Activated CD8-positive, alpha-beta T cell treated with anti-CD3 and anti-CD28 coated beads, Interleukin-2, amount 10 ng/mL, durations not matched to agents 7 days and 5 days (primary cell): ENCODE measurements around the gene BMP2. TPM values are rescaled to one million over a fixed set of nuclear protein-coding genes. Genes with fewer than 3 reads are reported as not detected.

Experiments used
- ATAC-seq: fragments of 150-1000 bp; cut with Tn5 transposase; one replicate; pipeline ENCODE4 v1.10.0; 2021; ENCODE audit warnings: moderate library complexity
- CTCF ChIA-PET: fragments of 350-600 bp; sonication (Branson Sonifier 250); formaldehyde crosslinking; loops from one replicate; lab custom pipeline; 2021; ENCODE audit warnings: antibody characterized with exemption; lab: Charles Lee
- POLR2A ChIA-PET: fragments of 350-600 bp; sonication (Branson Sonifier 250); formaldehyde crosslinking; loops from one replicate; lab custom pipeline; 2021; ENCODE audit warnings: antibody characterized with exemption; lab: Charles Lee
- DNase-seq: peaks from one replicate; pipeline ENCODE4 v3.0.0-alpha.2; 2020
- H3K27ac Mint-ChIP-seq: one replicate; pipeline ENCODE4 v1.8.0; 2021; ENCODE audit warnings: mild to moderate bottlenecking, mixed read lengths
- H3K27me3 Mint-ChIP-seq: one replicate; pipeline ENCODE4 v1.8.0; 2021; ENCODE audit warnings: low read depth, mixed read lengths
- H3K36me3 Mint-ChIP-seq: one replicate; pipeline ENCODE4 v1.8.0; 2021; ENCODE audit warnings: low read depth, mixed read lengths
- H3K4me1 Mint-ChIP-seq: one replicate; pipeline ENCODE4 v1.8.0; 2021; ENCODE audit warnings: low read depth, mixed read lengths
- H3K4me3 Mint-ChIP-seq: one replicate; pipeline ENCODE4 v1.8.0; 2021; ENCODE audit warnings: mild to moderate bottlenecking, mixed read lengths
- H3K9me3 Mint-ChIP-seq: one replicate; pipeline ENCODE4 v1.8.0; 2022; ENCODE audit warnings: mixed read lengths; ENCODE audit not compliant: insufficient read depth
- total RNA-seq, 2 experiments: library from RNA; stranded (reverse); gene quantifications; one replicate each; pipeline ENCODE4 v1.2.3, GENCODE V29; 2021

BMP2 gene
- total RNA-seq, 2 experiments from 2014 or later: not detected

GRCh38 chr20:6769903-6770785 lies 2.7 kb downstream of the BMP2 start:
- Mint-ChIP-seq H3K9me3 (no peaks in the 10 kb centered on the region), H3K27me3 (peaks cover 40% of the 10 kb centered on the region), H3K4me1 (peaks cover 2% of the 10 kb centered on the region), H3K36me3 (no peaks in the 10 kb centered on the region), H3K27ac (no peak overlapping the region), H3K4me3 (no peak overlapping the region)
- DNase-seq (no peak), ATAC-seq (no peak)
- POLR2A ChIA-PET: no interaction called here
- CTCF ChIA-PET: no interaction called here

- H3K27me3 Mint-ChIP-seq: peaks cover 38% of the 10 kb centered on the region
- no peak for ATAC-seq
- no peak for DNase-seq
- H3K4me3 Mint-ChIP-seq: no peak overlapping the region
- no peaks in the 10 kb centered on the region for H3K9me3 Mint-ChIP-seq
- H3K4me1 Mint-ChIP-seq: peaks cover 2% of the 10 kb centered on the region
- ChIA-PET POLR2A (no interaction called here), CTCF (no interaction called here)
- no peaks in the 10 kb centered on the region for H3K36me3 Mint-ChIP-seq
- H3K27ac Mint-ChIP-seq: no peak overlapping the region
Measured at GRCh38 chr20:6770786-6771100, 3.3 kb downstream of the BMP2 start.

- H3K27me3 Mint-ChIP-seq: no peaks in the 10 kb centered on the region
Measured at GRCh38 chr20:6780433-6781190, 13.1 kb downstream of the BMP2 start.

GRCh38 chr20:6783752-6784151 lies 16.3 kb downstream of the BMP2 start:
- DNase-seq (no peak), ATAC-seq (no peak)
- Mint-ChIP-seq H3K27me3 (no peaks in the 10 kb centered on the region), H3K4me3 (no peak overlapping the region), H3K27ac (no peak overlapping the region), H3K4me1 (no peaks in the 10 kb centered on the region), H3K9me3 (no peaks in the 10 kb centered on the region), H3K36me3 (no peaks in the 10 kb centered on the region)
- ChIA-PET CTCF (no interaction called here), POLR2A (no interaction called here)

More at GRCh38 chr20:6780433-6781190, 13.1 kb downstream of the BMP2 start:
- ChIA-PET CTCF (no interaction called here), POLR2A (no interaction called here)
- no peaks in the 10 kb centered on the region for H3K36me3 Mint-ChIP-seq
- H3K9me3 Mint-ChIP-seq: no peaks in the 10 kb centered on the region
- DNase-seq (no peak), ATAC-seq (no peak)
- H3K4me1 Mint-ChIP-seq: no peaks in the 10 kb centered on the region
- no peak overlapping the region for H3K27ac Mint-ChIP-seq
- H3K4me3 Mint-ChIP-seq: no peak overlapping the region

GRCh38 chr20:6784210-6784631 lies 16.7 kb downstream of the BMP2 start:
- no peaks in the 10 kb centered on the region for H3K9me3 Mint-ChIP-seq
- ATAC-seq (no peak), DNase-seq (no peak)
- CTCF ChIA-PET: no interaction called here
- no peaks in the 10 kb centered on the region for H3K27me3 Mint-ChIP-seq
- no peak overlapping the region for H3K4me3 Mint-ChIP-seq
- H3K27ac Mint-ChIP-seq: no peak overlapping the region
- no peaks in the 10 kb centered on the region for H3K36me3 Mint-ChIP-seq
- no peaks in the 10 kb centered on the region for H3K4me1 Mint-ChIP-seq
- POLR2A ChIA-PET: no interaction called here

GRCh38 chr20:6784767-6785166 lies 17.3 kb downstream of the BMP2 start:
- H3K9me3 Mint-ChIP-seq: no peaks in the 10 kb centered on the region

GRCh38 chr20:6786548-6786947 lies 19.1 kb downstream of the BMP2 start:
- Mint-ChIP-seq H3K27me3 (no peaks in the 10 kb centered on the region), H3K4me1 (no peaks in the 10 kb centered on the region), H3K4me3 (no peak overlapping the region), H3K9me3 (no peaks in the 10 kb centered on the region), H3K36me3 (no peaks in the 10 kb centered on the region), H3K27ac (no peak overlapping the region)
- no peak for ATAC-seq
- no peak for DNase-seq
- ChIA-PET CTCF (no interaction called here), POLR2A (no interaction called here)

More at GRCh38 chr20:6784767-6785166, 17.3 kb downstream of the BMP2 start:
- Mint-ChIP-seq H3K27me3 (no peaks in the 10 kb centered on the region), H3K27ac (no peak overlapping the region), H3K4me3 (no peak overlapping the region), H3K36me3 (no peaks in the 10 kb centered on the region), H3K4me1 (no peaks in the 10 kb centered on the region)
- CTCF ChIA-PET: no interaction called here
- DNase-seq (no peak), ATAC-seq (no peak)
- POLR2A ChIA-PET: no interaction called here

- CTCF ChIA-PET: interaction anchor here (1.9 kb wide), 1 partner anchor 27 kb away, joined by 4 read pairs; no protein-coding TSS in a partner anchor
- Mint-ChIP-seq H3K4me1 (no peaks in the 10 kb centered on the region), H3K27me3 (no peaks in the 10 kb centered on the region), H3K27ac (no peak overlapping the region), H3K4me3 (no peak overlapping the region), H3K9me3 (no peaks in the 10 kb centered on the region), H3K36me3 (no peaks in the 10 kb centered on the region)
- POLR2A ChIA-PET: no interaction called here
- no peak for DNase-seq
- no peak for ATAC-seq
Measured at GRCh38 chr20:6792789-6793188, 25.3 kb downstream of the BMP2 start.

GRCh38 chr20:6802227-6802626 lies 34.7 kb downstream of the BMP2 start:
- no peaks in the 10 kb centered on the region for H3K36me3 Mint-ChIP-seq
- ATAC-seq (no peak), DNase-seq (no peak)
- H3K9me3 Mint-ChIP-seq: no peaks in the 10 kb centered on the region
- no peaks in the 10 kb centered on the region for H3K27me3 Mint-ChIP-seq
- H3K27ac Mint-ChIP-seq: no peak overlapping the region
- no peaks in the 10 kb centered on the region for H3K4me1 Mint-ChIP-seq
- POLR2A ChIA-PET: no interaction called here
- CTCF ChIA-PET: no interaction called here
- H3K4me3 Mint-ChIP-seq: no peak overlapping the region

GRCh38 chr20:6806275-6806674 lies 38.8 kb downstream of the BMP2 start:
- Mint-ChIP-seq H3K4me3 (no peak overlapping the region), H3K36me3 (no peaks in the 10 kb centered on the region), H3K27ac (no peak overlapping the region), H3K4me1 (no peaks in the 10 kb centered on the region), H3K27me3 (no peaks in the 10 kb centered on the region), H3K9me3 (no peaks in the 10 kb centered on the region)
- ChIA-PET CTCF (no interaction called here), POLR2A (no interaction called here)
- no peak for ATAC-seq
- no peak for DNase-seq

GRCh38 chr20:6811262-6812035 lies 44.0 kb downstream of the BMP2 start:
- Mint-ChIP-seq H3K9me3 (no peaks in the 10 kb centered on the region), H3K27me3 (no peaks in the 10 kb centered on the region), H3K4me3 (no peak overlapping the region), H3K36me3 (no peaks in the 10 kb centered on the region), H3K4me1 (no peaks in the 10 kb centered on the region), H3K27ac (no peak overlapping the region)
- DNase-seq (no peak), ATAC-seq (no peak)
- CTCF ChIA-PET: no interaction called here
- POLR2A ChIA-PET: no interaction called here

- Mint-ChIP-seq H3K4me3 (no peak overlapping the region), H3K4me1 (no peaks in the 10 kb centered on the region), H3K36me3 (no peaks in the 10 kb centered on the region), H3K9me3 (no peaks in the 10 kb centered on the region), H3K27me3 (no peaks in the 10 kb centered on the region), H3K27ac (no peak overlapping the region)
- CTCF ChIA-PET: no interaction called here
- DNase-seq (no peak), ATAC-seq (no peak)
- POLR2A ChIA-PET: no interaction called here
Measured at GRCh38 chr20:6812530-6812929, 45.0 kb downstream of the BMP2 start.
